Measurements from ENCODE around the gene CACNG5.

- no peak for TF ChIP-seq EZH2 (IDR thresholded peaks at IDR 0.05; ENCODE audit: borderline replicate concordance, low read depth, low read length, severe bottlenecking)
- no peak for TF ChIP-seq CTCF (IDR thresholded peaks at IDR 0.05; ENCODE audit: borderline replicate concordance, extremely low read depth, low read length, poor library complexity, severe bottlenecking)
These were observed 5.5 kb upstream of the CACNG5 start for GRCh38 chr17:66829386-66829864.
